Dermis microvascular lymphatic vessel endothelial cell (primary cell): ENCODE results near the gene FZR1. TPM values are rescaled to one million over a fixed set of nuclear protein-coding genes. Genes with fewer than 3 reads are reported as not detected.
"Not testable (repeated sequence)": the region's sequence is repeated elsewhere in the genome, so short reads cannot be mapped to it uniquely, and the experiment has no call there.

Experiments used
- DNase-seq, 2 donors: peaks; one replicate each; pipeline versions ENCODE4 v3.0.0 to v3.0.0-alpha.2; 2010; ENCODE audit warnings: low read depth in 2 of 2
- total RNA-seq: library from RNA; depleted of rRNA; stranded (reverse); fragments of >200 nt; gene quantifications from 2 replicates; pipeline ENCODE4 v1.2.1, GENCODE V29; 2014

The FZR1 gene
- total RNA-seq, 1 donor from 2014 or later: 28.4 TPM

GRCh38 chr19:3528539-3529211, 22.6 kb downstream of the FZR1 start:
- no peak for DNase-seq

- not testable (repeated sequence) for DNase-seq
Measured at GRCh38 chr19:3529299-3529698, 23.2 kb downstream of the FZR1 start.

GRCh38 chr19:3530389-3530788, 24.3 kb downstream of the FZR1 start:
- DNase-seq: no peak

GRCh38 chr19:3531716-3532115, 25.6 kb downstream of the FZR1 start:
- no peak for DNase-seq

GRCh38 chr19:3532154-3532786, 26.2 kb downstream of the FZR1 start:
- no peak for DNase-seq

GRCh38 chr19:3533033-3533432, 26.9 kb downstream of the FZR1 start:
- DNase-seq: no peak

GRCh38 chr19:3533563-3534216, 27.6 kb downstream of the FZR1 start:
- no peak for DNase-seq

GRCh38 chr19:3534375-3535234, 28.5 kb downstream of the FZR1 start:
- DNase-seq: no peak

GRCh38 chr19:3535235-3535535, 29.1 kb downstream of the FZR1 start:
- DNase-seq: no peak

DNA sequence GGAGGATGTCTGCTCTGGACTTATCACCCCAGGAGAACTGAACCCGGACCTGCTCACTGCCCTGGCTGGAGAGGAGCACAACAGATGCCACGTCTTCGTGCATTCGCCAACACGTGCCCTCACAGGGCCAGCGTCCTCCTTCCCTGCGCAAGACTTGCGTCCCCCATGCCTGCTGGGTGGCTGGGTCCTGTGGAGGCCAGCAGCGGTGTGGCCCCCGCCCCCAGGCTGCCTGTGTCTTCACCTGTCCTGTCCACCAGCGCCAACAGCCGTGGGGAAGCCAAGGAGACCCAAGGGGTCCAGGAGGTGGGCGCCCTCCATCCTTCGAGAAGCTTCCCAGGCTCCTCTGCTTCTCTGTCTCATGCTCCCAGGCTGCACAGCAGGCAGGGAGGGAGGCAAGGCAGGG, 29.5 kb downstream of the FZR1 start:
- no peak for DNase-seq

- no peak for DNase-seq
Measured at GRCh38 chr19:3535981-3536380, 29.9 kb downstream of the FZR1 start.

- no peak for DNase-seq
Measured at GRCh38 chr19:3536429-3537100, 30.5 kb downstream of the FZR1 start.

DNA sequence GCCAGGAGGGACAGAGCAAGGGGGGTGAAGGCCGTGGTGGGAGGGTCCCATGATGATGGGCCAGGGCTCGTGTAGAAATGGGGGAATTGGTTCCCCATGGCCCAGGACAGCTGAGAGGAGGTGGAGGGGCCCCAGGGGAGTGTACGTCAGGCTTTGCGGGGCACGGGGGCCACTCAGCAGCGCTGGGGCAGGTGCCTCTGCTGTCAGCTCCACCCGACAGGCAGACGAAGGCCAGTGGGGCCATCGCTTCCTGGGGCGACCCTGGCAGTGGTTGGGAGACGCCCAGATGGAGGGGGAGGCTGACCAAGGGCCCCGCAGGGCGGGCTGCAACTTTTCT, 31.0 kb downstream of the FZR1 start:
- DNase-seq: no peak

DNA sequence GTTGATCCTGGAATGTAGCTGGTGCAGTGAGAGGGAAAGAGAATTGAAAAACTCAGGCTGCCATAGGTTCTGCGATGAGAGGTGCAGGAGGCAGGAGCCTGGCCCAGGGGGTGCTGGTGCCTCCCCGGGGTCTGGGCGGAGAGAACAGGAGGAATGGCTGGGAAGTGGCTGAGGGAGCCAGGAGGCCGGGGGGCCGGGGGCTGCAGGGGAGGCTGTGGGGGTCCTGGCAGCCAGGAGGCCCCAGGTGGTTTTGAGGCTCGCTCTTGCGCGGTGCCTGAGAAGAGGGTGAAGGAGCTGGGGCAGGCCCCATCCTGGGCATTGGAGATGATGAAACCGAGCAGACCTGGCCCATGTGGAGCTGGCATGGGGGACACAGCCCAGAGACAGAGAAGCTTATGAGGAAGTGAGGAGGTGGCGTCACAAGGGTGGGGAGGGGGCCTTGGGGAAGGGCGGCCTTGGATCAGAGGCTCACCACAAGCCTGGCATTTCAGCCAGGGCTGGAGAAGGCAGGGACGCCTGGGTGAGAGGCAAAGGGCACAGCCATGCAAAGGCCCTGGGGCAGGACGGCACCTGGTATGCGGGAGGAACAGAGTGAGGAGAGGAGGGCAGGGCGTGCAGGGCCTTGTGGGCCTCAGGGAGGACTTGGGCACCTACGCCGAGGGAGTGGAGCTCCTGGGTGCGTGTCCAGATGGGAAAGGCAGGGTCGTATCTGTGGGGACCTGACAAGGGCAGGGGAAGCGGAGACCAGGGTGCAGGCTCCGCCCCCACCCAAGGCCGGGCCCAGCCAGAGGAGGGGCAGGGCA, 31.5 kb downstream of the FZR1 start:
- DNase-seq: no peak

DNA sequence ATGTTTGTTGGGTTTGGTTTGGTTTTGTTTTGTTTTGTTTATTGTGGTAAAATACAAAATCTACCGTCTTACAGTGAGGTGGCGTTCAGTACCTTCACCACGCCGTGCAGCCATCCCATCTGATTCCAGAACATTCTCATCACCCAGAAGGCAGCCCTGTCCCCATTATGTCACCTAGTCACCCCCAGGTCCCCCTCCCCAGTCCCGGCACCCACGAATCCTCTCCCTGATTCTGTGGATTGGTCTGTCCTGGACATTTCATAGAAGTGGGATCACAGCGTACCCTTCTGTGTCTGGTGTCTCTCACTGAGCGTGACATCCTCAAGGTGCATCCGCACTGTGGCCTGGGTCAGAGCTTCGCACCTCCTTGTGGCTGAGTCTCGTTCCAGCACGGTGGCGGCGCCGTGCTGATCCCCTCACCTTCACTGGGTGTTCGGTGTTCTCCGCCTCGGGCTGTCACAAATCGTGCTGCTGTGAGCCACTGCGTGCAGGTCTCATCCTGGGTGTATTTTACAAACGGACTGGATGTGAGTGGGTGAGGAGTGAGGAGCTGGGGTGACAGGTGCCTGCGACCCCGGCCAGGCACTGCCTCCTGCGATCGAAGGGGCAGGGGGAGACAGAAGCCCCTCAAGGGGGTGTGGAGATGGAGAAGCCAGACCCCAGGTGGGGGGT, 32.3 kb downstream of the FZR1 start:
- DNase-seq: no peak

GRCh38 chr19:3538965-3539755, 33.0 kb downstream of the FZR1 start, which contains the start of gene TEKTIP1:
TEKTIP1 (plus strand) TSS chr19:3539174; CDS start chr19:3539178, 4 bp downstream.
- no peak for DNase-seq

GRCh38 chr19:3539756-3540118, 33.6 kb downstream of the FZR1 start:
- DNase-seq: no peak

DNA sequence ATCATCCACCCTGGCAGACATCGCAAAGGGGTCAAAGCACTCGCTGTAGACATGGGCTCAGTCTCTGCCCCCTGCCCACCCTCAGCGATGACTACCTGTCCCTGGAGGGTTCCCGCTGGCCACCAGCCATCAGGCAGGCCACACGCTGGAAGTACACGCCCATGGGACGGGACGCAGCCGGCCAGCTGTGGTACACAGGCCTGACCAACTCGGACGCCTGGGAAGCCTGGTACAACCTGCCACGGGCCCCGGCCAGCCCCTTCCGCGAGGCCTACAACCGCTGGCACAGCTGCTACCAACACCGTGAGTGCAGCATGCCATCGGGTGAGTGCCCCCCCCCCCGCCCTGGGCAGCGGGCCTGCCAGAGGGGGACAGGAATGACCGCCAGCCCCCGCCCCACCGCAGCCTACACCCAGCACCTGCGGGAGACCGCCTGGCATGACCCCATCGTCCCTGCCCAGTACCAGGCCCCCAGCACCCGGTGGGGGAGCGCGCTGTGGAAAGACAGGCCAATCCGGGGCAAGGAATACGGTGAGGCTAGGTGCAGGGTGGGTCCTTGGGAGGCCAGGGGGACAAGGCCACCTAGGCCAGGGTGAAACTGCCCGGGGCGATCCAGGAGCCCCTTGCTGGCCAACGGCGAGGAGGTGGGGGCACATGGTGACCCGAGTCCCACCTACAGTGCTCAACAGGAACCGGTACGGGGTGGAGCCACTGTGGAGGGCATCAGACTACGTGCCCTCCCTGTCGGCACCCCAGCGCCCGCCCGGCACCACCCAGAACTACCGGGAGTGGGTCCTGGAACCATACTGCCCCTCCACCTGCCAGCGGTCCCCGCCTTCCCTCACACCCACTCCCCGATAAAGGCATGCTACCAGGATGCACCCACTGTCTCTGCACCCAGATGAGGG, 37.3 kb downstream of the FZR1 start:
- DNase-seq: no peak

- no peak for DNase-seq
Measured at GRCh38 chr19:3544058-3544376, 37.9 kb downstream of the FZR1 start.
